Suprapubic skin (tissue), 3 donors: ENCODE results near the gene KCTD19.

Source experiments
- POLR2A ChIP-seq, 2 donors: fragments of 450-650 bp; IDR thresholded peaks; one replicate each; pipeline ENCODE4 v1.6.1; 2017; ENCODE audit warnings: antibody characterized with exemption in 2 of 2, mild to moderate bottlenecking in 2 of 2, moderate library complexity in 2 of 2
- TF ChIP-seq, protein P1 (sequence below), 2 donors: fragments of 200-600 bp in 1 of 2; fragments of 450-650 bp in 1 of 2; sonication (generic) in 1 of 2; IDR thresholded peaks; one replicate each; pipeline ENCODE4 v1.5.1; 2016 to 2019; ENCODE audit warnings: antibody characterized with exemption in 2 of 2, mild to moderate bottlenecking in 1 of 2, moderate library complexity in 1 of 2

DNA sequence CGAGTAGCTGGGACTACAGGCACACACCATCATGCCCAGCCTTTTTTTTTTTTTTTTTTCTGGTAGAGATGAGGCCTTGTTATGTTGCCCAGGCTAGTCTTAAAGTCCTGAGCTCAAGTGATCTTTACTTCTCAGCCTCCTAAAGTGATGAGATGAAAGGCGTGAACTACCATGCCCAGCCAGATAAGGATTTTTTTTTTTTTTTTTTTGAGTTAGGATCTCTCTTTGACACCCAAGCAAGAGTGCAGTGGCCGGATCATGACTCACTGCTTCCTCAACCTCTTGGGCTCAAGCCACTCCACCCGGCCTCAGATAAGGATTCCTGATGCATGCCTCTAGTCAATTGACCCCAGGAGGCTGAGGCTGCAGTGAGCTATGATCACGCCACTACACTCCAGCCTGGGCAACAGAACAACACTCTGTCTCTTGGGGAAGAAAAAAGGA is 58.4 kb downstream of the KCTD19 start:
- TF ChIP-seq, protein P1, sequence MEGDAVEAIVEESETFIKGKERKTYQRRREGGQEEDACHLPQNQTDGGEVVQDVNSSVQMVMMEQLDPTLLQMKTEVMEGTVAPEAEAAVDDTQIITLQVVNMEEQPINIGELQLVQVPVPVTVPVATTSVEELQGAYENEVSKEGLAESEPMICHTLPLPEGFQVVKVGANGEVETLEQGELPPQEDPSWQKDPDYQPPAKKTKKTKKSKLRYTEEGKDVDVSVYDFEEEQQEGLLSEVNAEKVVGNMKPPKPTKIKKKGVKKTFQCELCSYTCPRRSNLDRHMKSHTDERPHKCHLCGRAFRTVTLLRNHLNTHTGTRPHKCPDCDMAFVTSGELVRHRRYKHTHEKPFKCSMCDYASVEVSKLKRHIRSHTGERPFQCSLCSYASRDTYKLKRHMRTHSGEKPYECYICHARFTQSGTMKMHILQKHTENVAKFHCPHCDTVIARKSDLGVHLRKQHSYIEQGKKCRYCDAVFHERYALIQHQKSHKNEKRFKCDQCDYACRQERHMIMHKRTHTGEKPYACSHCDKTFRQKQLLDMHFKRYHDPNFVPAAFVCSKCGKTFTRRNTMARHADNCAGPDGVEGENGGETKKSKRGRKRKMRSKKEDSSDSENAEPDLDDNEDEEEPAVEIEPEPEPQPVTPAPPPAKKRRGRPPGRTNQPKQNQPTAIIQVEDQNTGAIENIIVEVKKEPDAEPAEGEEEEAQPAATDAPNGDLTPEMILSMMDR (IDR thresholded peaks at IDR 0.05): no peak
- TF ChIP-seq POLR2A (IDR thresholded peaks at IDR 0.05): no peak
